DMS153 treated with DMSO at 0.1 percent for 48 hours (cell line): ENCODE results near the gene MRPL30.
"Not testable (repeated sequence)": the region's sequence is repeated elsewhere in the genome, so short reads cannot be mapped to it uniquely, and the experiment has no call there.

Source experiments
- DNase-seq: peaks from one replicate; lab custom pipeline; 2025; ENCODE audit not compliant: unreplicated experiment; lab: John Stamatoyannopoulos, UW

Gene MRPL30

DNA sequence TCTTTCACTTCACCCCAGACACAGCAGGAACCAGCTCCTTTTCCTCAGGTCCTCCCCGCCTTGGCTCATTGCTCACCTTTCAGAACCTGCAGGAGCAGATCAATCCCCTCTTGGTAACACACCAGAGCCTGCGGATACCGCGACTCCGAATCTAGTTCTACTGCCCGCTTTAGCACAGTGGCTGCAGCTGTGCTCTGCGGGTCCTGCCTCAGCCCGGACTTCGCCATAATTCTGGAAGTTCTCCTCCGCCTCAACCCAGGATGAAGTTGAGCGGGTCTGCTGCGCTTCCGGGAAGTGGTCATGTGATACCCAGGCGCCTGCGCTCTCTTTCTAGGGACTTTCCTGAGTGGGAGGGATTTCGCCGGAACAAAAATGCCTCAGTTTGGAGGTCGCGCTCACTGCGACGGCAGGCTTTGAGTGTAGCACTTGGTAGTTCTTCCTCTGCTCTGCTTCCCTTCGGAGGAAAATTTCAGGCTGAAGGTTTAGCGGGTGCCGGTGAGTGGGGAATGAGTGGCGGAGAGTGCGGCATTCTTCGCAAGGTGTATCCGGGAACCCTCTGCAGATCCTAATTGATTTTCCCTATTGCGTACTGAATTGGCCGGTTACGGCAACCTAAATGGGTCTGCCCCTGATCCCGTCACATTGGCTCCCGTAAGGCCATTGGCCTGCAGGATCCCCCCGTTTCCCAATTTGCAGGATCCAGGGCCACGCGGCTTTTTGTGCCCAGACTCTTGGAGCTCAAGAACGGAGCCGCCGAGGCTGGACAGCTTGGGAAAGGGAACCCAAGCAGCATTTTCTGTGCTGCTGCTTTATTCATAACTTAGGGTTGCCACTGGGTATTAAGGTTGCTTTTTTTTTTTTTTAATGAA lies at the start of gene MRPL30, which contains the start of gene MITD1:
Gene MRPL30 (plus strand): TSS at position 430 of the 869 bp plus-strand sequence. CDS start 5,020 bp downstream, outside the sequence.
Gene MITD1 (minus strand): TSS at position 304 of the 869 bp plus-strand sequence. CDS start 77 bp downstream, at position 227.
- peak; percentile 84 for DNase-seq

DNA sequence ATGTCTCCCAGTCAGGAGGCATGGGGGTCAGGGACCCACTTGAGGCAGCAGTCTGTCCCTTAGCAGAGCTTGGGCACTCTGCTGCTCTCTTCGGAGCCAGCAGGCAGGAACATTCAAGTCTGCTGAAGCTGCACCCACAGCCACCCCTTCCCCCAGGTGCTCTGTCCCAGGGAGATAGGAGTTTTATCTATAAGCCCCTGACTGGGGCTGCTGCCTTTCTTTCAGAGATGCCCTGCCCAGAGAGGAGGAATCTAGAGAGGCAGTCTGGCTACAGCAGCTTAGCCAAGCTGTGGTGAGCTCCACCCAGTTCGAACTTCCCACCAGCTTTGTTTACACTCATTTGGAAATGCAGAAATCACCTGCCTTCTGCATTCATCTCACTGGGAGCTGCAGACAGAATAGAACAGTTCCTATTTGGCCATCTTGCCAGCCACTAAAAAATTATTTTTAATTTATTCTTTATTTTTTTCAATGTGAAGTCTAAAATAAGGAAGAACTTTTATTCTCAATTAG lies 45.9 kb upstream of the MRPL30 start:
- DNase-seq = not testable (repeated sequence)

- DNase-seq = no peak
These were observed 42.0 kb upstream of the MRPL30 start for GRCh38 chr2:99139003-99139402.

DNA sequence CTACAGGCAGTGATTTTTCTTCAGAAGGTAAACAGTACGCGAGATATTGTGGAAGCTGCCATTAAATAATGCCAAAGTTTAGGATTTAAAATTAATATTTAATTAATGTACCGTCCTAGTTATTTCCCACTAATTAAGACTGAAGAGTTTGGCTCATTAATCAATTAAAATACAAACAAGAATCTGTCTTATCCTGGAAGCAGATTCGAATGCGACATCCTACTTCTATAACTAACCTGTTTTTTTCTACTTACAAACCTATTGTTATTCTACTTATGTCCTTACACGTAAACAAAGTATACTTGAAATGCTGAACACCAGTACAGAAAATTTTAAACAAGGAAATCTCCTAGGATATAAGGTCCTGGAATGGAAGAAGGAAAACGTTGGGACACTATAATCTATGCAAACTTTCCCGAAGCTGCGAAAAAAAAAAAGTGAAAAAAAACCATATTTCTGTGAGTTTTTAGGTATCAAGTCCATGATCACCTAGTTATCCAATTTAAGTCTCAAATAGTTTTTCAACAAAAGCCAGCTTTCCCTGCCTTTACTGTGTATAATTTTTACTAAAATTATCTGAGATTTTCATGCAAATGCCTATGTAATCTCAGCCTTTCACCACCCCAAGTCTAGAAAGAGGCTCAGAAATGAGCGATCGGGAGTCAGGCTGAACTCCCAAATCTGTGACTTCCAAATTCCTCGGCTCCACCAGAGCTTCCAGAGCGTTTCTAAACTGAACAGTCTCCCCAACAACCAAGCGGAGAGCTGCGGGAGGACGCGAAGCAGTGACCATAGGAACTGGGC lies 40.7 kb upstream of the MRPL30 start:
- no peak for DNase-seq

- DNase-seq = no peak
These were observed 40.2 kb upstream of the MRPL30 start for GRCh38 chr2:99140860-99141109.

DNA sequence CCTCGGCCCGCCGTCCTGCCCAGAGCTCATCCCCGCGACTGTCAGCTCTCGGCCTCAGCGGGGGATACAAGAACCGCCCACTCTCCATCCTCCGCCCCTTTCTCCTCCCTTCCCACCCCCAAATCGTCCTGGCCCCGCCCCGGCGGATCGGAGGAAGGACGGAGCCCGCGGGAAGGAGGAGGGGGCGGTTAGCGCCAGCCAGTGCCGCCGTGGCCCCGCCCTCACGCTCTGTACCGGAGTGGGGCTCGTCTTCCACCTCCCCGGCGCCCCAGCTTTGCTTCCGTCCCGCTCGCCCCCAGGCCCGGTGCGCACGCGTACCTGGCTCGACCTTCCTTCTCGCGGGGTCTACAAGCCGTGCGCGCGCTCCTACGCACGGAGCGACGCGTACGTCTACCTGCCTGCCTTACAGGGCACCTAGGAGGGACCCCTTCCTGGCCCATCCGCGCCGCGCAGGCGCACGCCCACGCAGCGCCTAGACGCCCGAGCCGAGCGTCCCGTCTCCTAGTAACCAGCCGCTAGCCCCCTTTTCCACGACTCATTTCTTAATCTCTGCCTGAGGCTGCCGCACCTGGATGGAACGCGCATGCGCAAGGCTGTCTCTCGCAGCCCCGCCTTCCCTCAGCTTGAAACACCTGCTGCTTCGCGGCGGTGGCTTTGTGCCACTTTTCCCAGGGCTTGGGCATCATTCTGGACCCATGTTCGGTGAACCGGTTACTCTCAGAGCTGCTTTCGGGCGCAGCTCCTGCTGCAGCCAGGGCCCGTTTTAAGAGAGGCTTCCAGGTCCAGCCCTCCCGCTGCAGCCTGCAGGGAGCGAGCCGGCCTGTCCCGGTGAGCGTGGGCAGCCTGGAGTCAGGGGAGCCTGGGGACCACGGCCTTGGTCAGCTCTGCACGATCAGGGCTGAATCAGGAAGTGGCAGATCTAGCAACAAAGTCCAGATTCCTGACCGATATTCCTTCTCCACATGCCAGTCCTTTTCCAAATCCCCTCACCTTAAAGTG lies 39.6 kb upstream of the MRPL30 start, which contains the start of gene C2orf15:
Gene C2orf15 (plus strand): TSS at position 598 of the 999 bp plus-strand sequence. CDS start 8,852 bp downstream, outside the sequence.
- DNase-seq = peak; percentile 97

- DNase-seq = no peak
These were observed 30.3 kb upstream of the MRPL30 start for GRCh38 chr2:99150706-99151105.

GRCh38 chr2:99152199-99152895 lies 28.6 kb upstream of the MRPL30 start:
- DNase-seq = no peak

DNA sequence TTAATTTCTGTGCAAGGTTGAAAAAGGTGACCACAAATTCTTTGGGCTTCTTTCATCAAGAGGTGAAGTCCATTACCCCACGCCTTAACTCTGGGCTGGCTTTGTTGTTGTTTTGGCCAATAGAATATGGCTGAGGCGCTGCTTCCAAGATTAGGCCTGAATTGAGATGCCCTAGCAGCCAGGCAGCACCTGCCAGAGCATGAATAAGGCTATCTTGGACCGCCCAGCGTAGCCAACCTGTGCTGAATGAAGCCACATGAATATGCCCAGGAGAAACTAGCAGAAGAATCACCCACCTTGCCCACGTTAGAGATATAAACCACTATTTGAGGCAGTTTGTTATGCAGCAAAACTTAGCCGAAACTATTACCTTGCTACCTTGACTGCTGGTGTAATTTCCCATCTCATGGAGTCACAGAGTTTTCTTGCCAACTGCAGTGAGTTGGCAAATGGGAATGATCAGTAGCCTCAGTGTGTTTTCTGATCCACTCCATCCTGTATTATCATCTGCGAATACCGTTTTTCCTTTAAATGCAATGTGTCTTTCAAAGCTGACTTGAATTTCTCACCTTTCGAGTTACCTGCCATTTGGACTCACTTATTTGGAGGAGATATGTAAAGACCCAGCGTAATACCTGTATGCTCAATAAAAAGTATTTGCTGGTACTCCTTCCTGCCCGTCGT lies 26.9 kb upstream of the MRPL30 start:
- DNase-seq = no peak

DNA sequence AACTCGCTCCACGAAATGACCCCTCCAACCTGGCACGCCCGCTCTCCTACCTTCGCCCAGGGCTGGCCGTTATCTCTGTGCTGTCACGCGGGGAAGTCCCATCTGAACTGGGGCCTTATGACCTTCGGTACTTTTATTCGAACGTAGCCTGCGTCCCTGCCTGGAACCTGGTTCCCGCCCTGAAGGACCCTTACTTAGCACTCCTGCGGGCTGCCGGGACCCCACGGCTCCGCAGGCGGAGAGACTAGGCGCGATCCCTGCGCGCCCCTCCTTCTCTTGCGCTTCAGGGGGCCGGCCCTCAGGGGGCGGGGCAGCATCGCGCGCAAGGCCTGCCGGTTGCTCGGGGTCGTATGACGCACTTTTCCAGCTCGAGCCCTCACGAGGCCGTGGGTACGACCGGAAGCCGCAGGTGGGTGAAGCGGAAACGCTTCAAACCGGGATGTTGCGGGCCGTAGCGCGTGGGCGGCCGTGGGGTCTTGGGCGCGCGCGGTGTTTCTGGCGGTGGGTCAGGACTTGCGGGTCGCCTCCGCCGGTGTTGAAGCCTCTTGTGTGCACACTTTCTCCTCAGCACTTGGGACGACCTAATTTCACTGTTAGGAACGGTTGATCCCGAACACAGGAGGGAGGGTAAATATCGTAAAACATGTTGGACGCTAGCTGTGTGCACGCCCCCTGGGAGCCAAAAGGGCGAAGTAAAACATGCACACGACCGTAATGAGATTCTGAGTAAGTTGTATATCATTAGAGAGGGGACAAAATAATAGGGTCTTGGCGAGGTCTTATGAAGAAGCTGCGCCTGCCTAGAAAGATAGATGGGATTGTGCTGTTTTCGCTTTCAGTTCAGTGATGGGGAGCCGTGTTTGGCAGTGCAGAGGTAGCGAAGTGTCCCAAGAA lies 26.1 kb upstream of the MRPL30 start, which contains the start of the genes LIPT1 and TSGA10:
Gene LIPT1 (plus strand): TSS at position 325 of the 894 bp plus-strand sequence. CDS start 6,991 bp downstream, outside the sequence.
Gene TSGA10 (minus strand): TSS at position 300 of the 894 bp plus-strand sequence. CDS start 45,503 bp downstream, outside the sequence.
- peak; percentile 70 for DNase-seq

GRCh38 chr2:99156891-99157290 lies 24.1 kb upstream of the MRPL30 start:
- no peak for DNase-seq

DNA sequence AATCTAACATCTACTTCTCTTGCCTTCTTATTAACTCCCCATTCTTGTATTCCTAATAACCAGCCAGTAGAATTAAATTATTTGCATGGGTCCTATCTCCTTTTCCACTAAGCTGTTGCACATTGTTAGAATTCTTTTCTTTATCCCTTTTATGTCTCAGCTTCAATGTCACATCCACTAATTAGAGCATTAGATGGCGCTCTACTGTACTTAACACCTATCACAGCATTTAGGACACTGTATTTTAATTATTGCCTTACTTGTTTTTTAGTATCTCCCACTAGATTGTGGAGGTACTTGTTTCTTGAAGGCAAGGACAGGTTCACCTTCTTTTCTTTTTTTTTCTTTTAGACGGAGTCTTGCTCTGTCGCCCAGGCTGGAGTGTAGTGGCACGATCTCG lies 22.4 kb upstream of the MRPL30 start:
- DNase-seq = no peak

- no peak for DNase-seq
These were observed 21.4 kb upstream of the MRPL30 start for GRCh38 chr2:99159594-99159993.

DNA sequence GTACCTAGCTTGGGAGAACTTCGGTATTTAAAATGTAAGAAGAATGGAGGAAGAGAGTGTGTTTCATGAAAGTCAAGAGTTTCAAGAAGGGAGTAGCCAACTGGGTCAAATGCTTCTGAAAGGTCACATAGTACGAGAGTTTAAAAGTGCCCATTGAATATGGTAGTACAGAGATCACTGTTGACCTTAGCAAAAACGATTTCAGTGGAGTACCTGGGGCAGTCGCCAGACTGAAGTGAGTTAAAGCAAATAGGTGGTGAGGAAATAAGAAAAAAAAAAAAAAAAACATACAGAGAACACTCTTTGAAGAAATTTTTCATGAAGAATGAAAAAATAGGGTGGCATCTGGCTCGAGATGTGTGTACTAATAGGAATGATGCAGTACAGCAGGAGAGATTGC lies 14.8 kb upstream of the MRPL30 start:
- DNase-seq = no peak

DNA sequence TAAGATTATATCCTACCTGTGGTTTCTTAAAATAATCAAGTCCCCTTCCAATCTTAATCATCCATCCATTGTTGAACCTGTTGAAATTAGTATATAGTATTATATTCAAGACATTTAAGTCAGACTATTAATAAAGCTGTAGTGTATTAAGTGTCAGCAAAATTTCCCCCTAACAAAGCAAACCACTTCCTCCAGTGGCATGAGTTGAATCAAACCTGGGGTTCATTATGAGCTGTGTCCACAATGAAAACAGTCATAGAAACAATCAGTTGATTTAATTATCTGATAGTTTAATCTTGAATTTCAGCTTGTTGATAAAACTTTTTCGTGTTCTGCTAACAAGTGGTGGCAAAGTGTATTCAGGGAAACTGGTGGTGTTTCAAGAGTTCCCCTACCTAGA lies 11.4 kb upstream of the MRPL30 start:
- DNase-seq = no peak

DNA sequence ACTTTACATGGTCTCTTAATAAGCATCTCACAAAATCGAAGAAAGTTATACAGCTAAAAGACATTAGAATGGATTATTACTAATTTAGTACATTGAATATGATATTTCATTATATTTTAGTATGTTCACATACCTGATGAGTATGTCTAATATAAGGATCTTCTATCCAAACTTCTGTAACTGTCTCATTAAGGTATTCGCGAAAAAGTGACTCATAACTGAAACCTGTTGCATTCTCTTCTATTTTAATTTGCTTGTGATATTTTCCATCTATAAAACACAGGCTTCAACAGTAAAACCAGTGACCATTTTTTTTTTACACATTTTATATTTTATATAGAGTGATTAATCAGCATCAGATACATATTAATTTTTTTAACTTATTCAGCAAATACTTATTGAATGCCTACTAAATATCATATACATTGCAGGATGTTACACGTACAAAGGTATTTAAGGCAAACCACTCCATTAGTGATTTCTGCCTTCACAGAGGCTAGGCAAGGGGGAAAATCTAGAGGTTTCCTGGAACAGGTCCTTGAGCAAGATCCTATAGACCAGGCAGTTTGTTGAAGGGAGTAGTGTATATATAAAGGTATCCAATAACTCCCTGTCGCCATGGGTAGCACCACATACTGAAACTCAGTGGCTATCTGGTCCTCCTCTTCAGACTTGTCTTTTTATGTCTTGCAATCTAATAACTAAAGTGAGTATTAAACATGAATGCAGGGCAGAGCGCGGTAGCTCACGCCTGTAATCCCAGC lies 9.4 kb upstream of the MRPL30 start:
- DNase-seq = no peak

GRCh38 chr2:99181624-99182000 lies 628 bp downstream of the MRPL30 start:
- no peak for DNase-seq
